HG03565 (cell line): ENCODE results near the gene ERMAP.

Source experiments
- ATAC-seq: cut with Tn5 transposase; IDR thresholded peaks from one replicate; pipeline ENCODE4 v1.9.1; 2021; ENCODE audit warnings: mild to moderate bottlenecking, moderate library complexity; ENCODE audit not compliant: unreplicated experiment

ERMAP gene, protein sequence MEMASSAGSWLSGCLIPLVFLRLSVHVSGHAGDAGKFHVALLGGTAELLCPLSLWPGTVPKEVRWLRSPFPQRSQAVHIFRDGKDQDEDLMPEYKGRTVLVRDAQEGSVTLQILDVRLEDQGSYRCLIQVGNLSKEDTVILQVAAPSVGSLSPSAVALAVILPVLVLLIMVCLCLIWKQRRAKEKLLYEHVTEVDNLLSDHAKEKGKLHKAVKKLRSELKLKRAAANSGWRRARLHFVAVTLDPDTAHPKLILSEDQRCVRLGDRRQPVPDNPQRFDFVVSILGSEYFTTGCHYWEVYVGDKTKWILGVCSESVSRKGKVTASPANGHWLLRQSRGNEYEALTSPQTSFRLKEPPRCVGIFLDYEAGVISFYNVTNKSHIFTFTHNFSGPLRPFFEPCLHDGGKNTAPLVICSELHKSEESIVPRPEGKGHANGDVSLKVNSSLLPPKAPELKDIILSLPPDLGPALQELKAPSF

GRCh38 chr1:42816585-42817439 lies at the start of gene ERMAP, which contains the start of gene SVBP:
Gene ERMAP (plus strand): TSS chr1:42817122. CDS start chr1:42830449, 13,327 bp downstream.
Gene SVBP (minus strand): TSS chr1:42817397. CDS start chr1:42816544, 853 bp downstream.
- peak; percentile 74 for ATAC-seq

DNA sequence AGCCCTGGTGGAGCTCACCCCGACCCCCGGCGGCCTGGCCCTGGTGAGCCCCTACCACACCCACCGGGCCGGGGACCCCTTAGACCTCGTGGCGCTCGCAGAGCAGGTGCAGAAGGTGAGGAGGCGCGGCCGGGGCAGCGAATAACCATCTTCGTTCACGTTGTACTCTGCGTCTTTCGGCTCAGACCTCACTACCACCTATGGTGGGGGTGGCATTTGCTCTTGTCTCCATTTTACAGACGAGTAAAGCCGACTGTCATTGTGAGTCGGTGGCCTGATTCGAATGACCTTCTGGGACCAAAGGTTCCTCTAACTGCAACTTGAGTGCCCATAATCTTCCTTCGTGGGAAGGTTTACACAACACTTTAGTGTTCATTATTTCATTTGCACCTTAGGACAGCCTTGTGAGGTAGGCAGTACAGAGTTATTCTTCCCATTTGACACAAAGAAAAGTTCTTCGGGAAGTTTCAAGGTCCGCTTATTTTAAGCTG lies 49.4 kb upstream of the ERMAP start:
- peak; percentile 16 for ATAC-seq

GRCh38 chr1:42768172-42768571 lies 48.8 kb upstream of the ERMAP start:
- no peak for ATAC-seq

GRCh38 chr1:42769811-42770210 lies 47.1 kb upstream of the ERMAP start:
- no peak for ATAC-seq

- ATAC-seq = no peak
These were observed 43.5 kb upstream of the ERMAP start for GRCh38 chr1:42773420-42773819.

GRCh38 chr1:42774928-42775526 lies 41.9 kb upstream of the ERMAP start:
- no peak for ATAC-seq

- ATAC-seq = no peak
These were observed 40.4 kb upstream of the ERMAP start for GRCh38 chr1:42776502-42776901.

- ATAC-seq = no peak
These were observed 39.1 kb upstream of the ERMAP start for GRCh38 chr1:42777852-42778251.

DNA sequence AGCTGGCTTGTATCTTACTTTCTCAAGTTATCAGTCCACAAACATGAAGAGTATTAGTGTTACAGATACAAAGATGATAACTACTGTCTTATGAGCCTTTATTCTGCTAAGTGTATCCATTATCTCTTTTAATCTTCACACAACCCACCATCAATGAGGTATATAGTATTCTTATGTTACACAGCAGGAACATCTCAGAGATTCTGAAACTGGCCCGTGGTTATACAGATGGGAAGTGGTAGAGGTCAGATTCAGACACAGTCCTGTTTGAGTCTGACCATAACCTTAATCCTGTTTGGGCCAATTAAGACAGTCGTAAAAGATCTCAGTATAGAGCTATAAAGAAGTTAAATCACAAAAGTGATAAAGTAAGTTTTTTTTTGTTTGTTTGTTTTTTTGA lies 37.2 kb upstream of the ERMAP start:
- no peak for ATAC-seq

DNA sequence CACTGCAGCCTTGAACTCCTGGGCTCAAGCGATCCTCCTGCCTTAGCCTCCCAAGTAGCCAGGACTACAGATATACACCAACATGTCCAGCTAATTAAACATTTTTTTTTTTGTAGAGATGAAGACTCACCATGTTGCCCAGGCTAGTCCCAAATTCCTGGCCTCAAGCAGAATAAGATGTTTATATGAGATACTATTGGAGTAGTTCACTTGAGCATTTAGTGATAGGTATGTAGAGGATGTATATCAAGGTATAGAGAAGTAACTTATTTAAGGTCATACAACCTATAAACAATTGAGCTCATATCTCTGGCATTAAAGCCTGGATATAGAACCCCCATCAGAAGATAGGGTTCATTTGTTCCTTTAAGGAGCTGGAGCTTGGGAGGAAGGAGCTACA lies 36.7 kb upstream of the ERMAP start:
- no peak for ATAC-seq

DNA sequence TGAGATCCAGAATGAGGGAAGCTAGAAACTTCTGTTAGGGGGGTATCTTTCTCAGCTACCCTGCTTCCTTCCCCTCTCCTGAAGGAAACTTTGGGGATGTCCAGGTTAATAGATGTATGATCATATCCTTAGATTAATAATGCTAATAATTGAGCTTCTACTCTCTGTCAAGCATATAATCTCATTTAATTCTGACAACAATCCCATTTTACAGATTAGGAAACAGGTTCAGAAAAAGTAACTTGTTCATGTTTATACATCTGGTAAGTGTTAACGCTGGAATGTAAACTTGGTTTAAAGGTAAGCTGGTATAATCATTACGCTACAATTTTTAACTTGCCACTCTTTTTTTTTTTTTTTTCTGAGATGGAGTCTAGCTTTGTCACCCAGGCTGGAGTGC lies 33.8 kb upstream of the ERMAP start:
- ATAC-seq = no peak

- ATAC-seq = no peak
These were observed 32.4 kb upstream of the ERMAP start for GRCh38 chr1:42784547-42784945.

DNA sequence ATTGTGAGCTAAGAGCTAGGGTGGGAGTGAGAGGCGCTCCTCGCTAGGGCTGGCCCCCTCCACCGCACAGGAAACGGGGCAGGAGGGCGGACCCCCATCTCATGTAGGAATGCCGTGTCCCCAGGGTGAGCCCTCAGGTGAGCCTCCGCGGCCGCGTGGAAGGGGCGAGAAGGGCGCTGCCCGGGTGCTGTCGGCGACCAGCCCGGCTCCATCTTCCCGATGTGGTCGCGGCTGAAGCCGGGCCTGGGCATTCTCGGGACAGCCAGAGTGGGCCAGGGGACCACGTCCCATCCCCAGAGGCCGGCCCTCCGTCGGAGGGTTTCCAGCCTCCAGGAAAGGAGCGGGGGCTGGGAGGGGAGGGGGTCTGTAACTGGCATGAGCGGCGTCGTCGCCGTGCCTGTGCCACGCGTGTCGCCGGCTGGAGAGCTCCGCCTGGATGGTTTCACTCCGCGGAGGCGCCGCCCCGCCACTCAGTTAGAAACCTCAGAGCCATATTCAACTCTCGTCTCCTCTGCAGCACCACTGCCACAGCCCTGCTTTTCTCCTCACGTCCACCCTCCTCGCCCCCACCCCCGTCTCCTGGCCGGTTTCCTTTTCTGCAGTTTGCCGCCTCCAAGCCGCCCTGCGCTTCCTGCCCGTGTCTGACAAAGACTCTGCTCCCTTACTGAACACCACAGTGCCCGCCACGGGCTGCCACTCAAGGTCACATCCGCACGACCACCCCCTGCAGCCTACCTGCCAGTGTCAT lies 31.8 kb upstream of the ERMAP start, which contains the start of gene TMEM269:
Gene TMEM269, plus strand, starts transcription at position 46 of the 748 bp plus-strand sequence. CDS start 4,903 bp downstream, outside the sequence.
- no peak for ATAC-seq

DNA sequence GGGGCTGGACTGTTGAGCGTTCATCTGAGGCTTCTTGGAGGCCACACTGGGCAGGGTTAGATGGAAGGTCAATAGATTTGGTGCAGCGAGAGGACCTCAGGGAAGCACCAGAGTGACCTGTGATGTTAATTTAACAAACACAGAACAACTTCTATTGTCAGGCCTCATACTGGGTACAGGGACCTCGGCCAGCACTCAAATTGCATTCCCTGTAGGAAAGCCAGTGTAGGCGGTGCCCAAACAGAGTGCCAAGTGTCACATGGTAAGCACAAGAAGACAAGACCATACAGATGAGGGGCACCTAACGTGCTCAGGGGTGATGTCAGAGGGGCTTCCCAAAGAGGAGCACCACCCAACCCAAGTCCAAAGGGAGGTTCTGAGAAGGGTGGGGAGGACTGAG lies 30.8 kb upstream of the ERMAP start:
- no peak for ATAC-seq

- no peak for ATAC-seq
These were observed 28.9 kb upstream of the ERMAP start for GRCh38 chr1:42788021-42788420.

DNA sequence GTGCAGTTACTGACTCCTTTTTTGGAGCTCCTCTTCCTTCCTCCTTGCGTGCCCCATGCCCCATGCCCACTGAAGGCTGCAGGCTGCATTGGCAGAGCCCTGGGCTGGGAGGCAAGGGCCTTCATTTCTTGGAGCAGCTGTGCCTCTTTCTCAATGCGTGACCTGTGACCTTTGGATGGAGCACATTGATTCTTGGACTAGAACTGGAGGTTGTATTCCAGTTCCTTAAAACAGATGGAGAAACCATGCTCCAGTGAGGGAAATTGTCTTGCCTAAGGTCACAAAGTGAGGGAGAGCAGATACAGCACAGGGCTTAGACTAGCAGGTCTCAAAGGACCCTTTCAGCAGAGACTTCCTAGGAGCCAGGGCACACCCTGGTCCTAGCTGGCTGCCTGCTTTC lies 23.1 kb upstream of the ERMAP start:
- ATAC-seq = no peak

- no peak for ATAC-seq
These were observed 19.5 kb upstream of the ERMAP start for GRCh38 chr1:42797414-42797813.

DNA sequence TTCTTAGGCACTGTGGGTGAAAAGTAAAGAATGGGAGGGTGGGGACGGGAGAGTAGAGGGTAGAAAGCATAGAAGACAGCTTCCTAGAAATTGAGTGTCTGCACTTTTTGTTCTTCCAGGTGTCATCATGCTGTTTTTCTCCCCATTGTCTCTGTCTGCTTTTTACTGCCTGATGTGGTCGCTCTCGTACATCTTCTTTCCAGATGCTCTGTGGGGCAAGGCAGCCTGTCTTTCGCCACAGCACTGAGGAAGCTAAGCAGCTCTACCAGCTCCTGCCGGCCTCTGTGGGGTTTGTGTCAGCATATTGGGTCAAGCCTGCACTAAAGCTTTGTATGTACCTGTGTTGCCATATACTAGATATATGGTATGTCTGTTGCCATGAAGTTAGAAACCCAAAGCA lies 18.9 kb upstream of the ERMAP start:
- ATAC-seq = no peak

DNA sequence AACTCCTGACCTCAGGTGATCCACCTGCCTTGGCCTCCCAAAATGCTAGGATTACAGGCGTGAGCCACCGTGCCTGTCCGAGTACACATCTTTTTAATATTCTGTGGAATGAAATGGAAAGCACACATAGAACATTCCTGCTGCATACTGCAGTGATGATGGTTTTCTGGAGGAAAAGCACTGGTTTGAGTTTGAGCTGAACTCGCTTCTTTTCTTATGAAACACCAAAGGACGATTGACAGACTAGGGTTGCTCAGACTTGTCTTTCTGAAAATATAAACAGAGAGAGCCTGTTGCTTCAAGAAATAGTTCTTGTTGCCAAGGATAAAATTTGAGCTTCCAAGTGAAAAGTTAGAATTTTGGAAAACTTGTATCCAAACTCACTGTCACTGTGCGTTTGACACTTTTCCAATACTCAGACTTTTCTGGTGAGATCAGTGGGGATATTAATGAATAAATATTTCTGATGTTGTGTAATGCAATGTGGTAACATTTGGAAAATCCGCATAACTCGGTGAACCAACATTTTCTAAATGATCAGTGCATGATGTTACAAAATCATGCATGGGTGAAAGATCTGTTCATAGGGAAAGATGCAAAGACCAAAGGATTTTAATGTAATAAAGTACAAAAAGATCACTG lies 15.0 kb upstream of the ERMAP start:
- no peak for ATAC-seq

- no peak for ATAC-seq
These were observed 10.8 kb upstream of the ERMAP start for GRCh38 chr1:42806171-42806570.
